Mucosa of descending colon (tissue), 3 donors: ENCODE results near the gene NPC1L1. TPM values are rescaled to one million over a fixed set of nuclear protein-coding genes. Genes with fewer than 3 reads are reported as not detected.

Experiments used
- ATAC-seq: fragments of 200-7000 bp; cut with Tn5 transposase; one replicate; pipeline ENCODE4 v1.9.1; 2020; ENCODE audit warnings: mild to moderate bottlenecking, moderate library complexity
- DNase-seq, 3 donors: peaks; one replicate each; pipeline ENCODE4 v3.0.0-alpha.2; 2020
- H3K36me3 ChIP-seq: fragments of 200-600 bp; one replicate; pipeline ENCODE4 v1.8.0; 2021; ENCODE audit warnings: low read depth, mild to moderate bottlenecking
- H3K4me1 ChIP-seq: fragments of 200-600 bp; one replicate; pipeline ENCODE4 v1.8.0; 2021; ENCODE audit warnings: low read depth, mild to moderate bottlenecking
- H3K4me3 ChIP-seq: fragments of 200-600 bp; one replicate; pipeline ENCODE4 v1.8.0; 2021; ENCODE audit warnings: mild to moderate bottlenecking
- H3K9me3 ChIP-seq: fragments of 200-600 bp; one replicate; pipeline ENCODE4 v1.8.0; 2021; ENCODE audit warnings: mild to moderate bottlenecking
- CTCF ChIP-seq: fragments of 200-600 bp; IDR thresholded peaks from one replicate; pipeline ENCODE4 v1.8.0; 2022; ENCODE audit warnings: antibody characterized with exemption, mild to moderate bottlenecking
- intact Hi-C, 2 donors: fragments of 100-400 bp; cut with DNase I in 1 of 2; cut with micrococcal nuclease in 1 of 2; formaldehyde crosslinking; loops; one replicate each; pipeline versions ENCODE4 v1.11.0 to v1.11.1; 2022; cut with DNase I, micrococcal nuclease
- total RNA-seq, 3 donors: library from RNA; stranded (reverse); fragmentation: NEBNext Ultra II Directional in 2 of 3; extraction: Animal tissue kit (Norgen Biotek cat#: 25700) in 2 of 3; gene quantifications; one replicate each; pipeline versions ENCODE4 v1.2.1 to v1.2.4, GENCODE V29; 2021 to 2023
- donor health status: DM: no; HTN: no; CAD: no; lungs with moderate emphysema.
- donor health status: DM: no; HTN: no; CAD: no.
- donor health status: DM: no; HTN: yes; CAD: no.

NPC1L1 gene
- total RNA-seq, 3 donors from 2014 or later = 0.12 to 0.82 TPM; not detected in 1

GRCh38 chr7:44535348-44536064, 5.6 kb downstream of the NPC1L1 start:
- TF ChIP-seq CTCF = no peak
- no peaks in the 10 kb centered on the region for H3K4me1 ChIP-seq

GRCh38 chr7:44534501-44534900, 6.6 kb downstream of the NPC1L1 start:
- Histone ChIP-seq H3K4me1 (no peaks in the 10 kb centered on the region), H3K36me3 (no peaks in the 10 kb centered on the region), H3K9me3 (no peaks in the 10 kb centered on the region), H3K4me3 (no peak overlapping the region)
- intact Hi-C loops = no loop called here
- DNase-seq (peak in 1 of 3 donors; percentile 29), ATAC-seq (peak; percentile 69)
- peak; percentile 20 for TF ChIP-seq CTCF

More at GRCh38 chr7:44535348-44536064, 5.6 kb downstream of the NPC1L1 start:
- DNase-seq (no peak), ATAC-seq (no peak)
- intact Hi-C loops = no loop called here
- no peaks in the 10 kb centered on the region for H3K9me3 ChIP-seq
- H3K36me3 ChIP-seq = no peaks in the 10 kb centered on the region
- H3K4me3 ChIP-seq = no peak overlapping the region

GRCh38 chr7:44534087-44534486, 7.0 kb downstream of the NPC1L1 start:
- ATAC-seq (peak; percentile 20), DNase-seq (no peak)
- Histone ChIP-seq H3K36me3 (no peaks in the 10 kb centered on the region), H3K9me3 (no peaks in the 10 kb centered on the region), H3K4me3 (no peak overlapping the region), H3K4me1 (no peaks in the 10 kb centered on the region)
- TF ChIP-seq CTCF = no peak
- intact Hi-C loops = no loop called here

GRCh38 chr7:44533301-44534055, 7.7 kb downstream of the NPC1L1 start:
- Histone ChIP-seq H3K4me3 (no peak overlapping the region), H3K4me1 (no peaks in the 10 kb centered on the region), H3K9me3 (no peaks in the 10 kb centered on the region), H3K36me3 (no peaks in the 10 kb centered on the region)
- no peak for TF ChIP-seq CTCF
- ATAC-seq = peak; percentile 10
- intact Hi-C loops = no loop called here
- no peak for DNase-seq

- TF ChIP-seq CTCF = no peak
- Histone ChIP-seq H3K36me3 (no peaks in the 10 kb centered on the region), H3K4me1 (no peaks in the 10 kb centered on the region), H3K9me3 (peaks cover 7% of the 10 kb centered on the region), H3K4me3 (no peak overlapping the region)
- DNase-seq (no peak), ATAC-seq (no peak)
- intact Hi-C loops = no loop called here
Measured at GRCh38 chr7:44531421-44532380, 9.4 kb downstream of the NPC1L1 start.
